Smooth muscle cell (in vitro differentiated cells): ENCODE results near the gene LRRC2. TPM values are rescaled to one million over a fixed set of nuclear protein-coding genes. Genes with fewer than 3 reads are reported as not detected.
A peak's percentile ranks its signal among the peaks of the same experiment; 100 is the strongest.

Source experiments
- DNase-seq: peaks from one replicate; lab custom pipeline; 2025; ENCODE audit not compliant: unreplicated experiment; lab: John Stamatoyannopoulos, UW
- H2AFZ ChIP-seq: fragments of 200-600 bp; sonication (generic); 2 replicates; pipeline ENCODE4 v1.6.0; 2016; ENCODE audit warnings: antibody characterized with exemption, low read depth, mild to moderate bottlenecking
- H3F3A ChIP-seq: fragments of 200-600 bp; sonication (generic); 2 replicates; pipeline ENCODE4 v1.6.0; 2017; ENCODE audit warnings: antibody characterized with exemption, low read depth
- H3K27ac ChIP-seq: fragments of 200-600 bp; sonication (generic); 2 replicates; pipeline ENCODE4 v1.5.1; 2016; ENCODE audit warnings: low read depth, mild to moderate bottlenecking
- H3K27me3 ChIP-seq: fragments of 200-600 bp; sonication (generic); 2 replicates; pipeline ENCODE4 v1.6.1; 2016; ENCODE audit warnings: low read depth, mild to moderate bottlenecking
- H3K36me3 ChIP-seq: fragments of 200-600 bp; sonication (generic); 2 replicates; pipeline ENCODE4 v1.5.1; 2016; ENCODE audit warnings: low read depth
- H3K4me1 ChIP-seq: fragments of 200-600 bp; sonication (generic); 2 replicates; pipeline ENCODE4 v1.5.1; 2016; ENCODE audit warnings: low read depth
- H3K4me2 ChIP-seq: fragments of 200-600 bp; sonication (generic); 2 replicates; pipeline ENCODE4 v1.6.0; 2016; ENCODE audit warnings: mild to moderate bottlenecking
- H3K4me3 ChIP-seq: fragments of 200-600 bp; sonication (generic); 2 replicates; pipeline ENCODE4 v1.5.1; 2016; ENCODE audit warnings: mild to moderate bottlenecking
- H3K79me2 ChIP-seq: fragments of 200-600 bp; sonication (generic); 2 replicates; pipeline ENCODE4 v1.6.0; 2016; ENCODE audit warnings: low read depth, mild to moderate bottlenecking
- H3K9ac ChIP-seq: fragments of 200-600 bp; sonication (generic); 2 replicates; pipeline ENCODE4 v1.6.0; 2016; ENCODE audit warnings: low read depth
- H3K9me3 ChIP-seq: fragments of 200-600 bp; sonication (generic); replicated peaks from 2 replicates; pipeline ENCODE4 v1.5.1; 2016; ENCODE audit warnings: low read depth
- H4K20me1 ChIP-seq: fragments of 200-600 bp; sonication (generic); 2 replicates; pipeline ENCODE4 v1.6.0; 2016; ENCODE audit warnings: low read depth
- CTCF ChIP-seq: fragments of 200-600 bp; sonication (generic); IDR thresholded peaks from 2 replicates; pipeline ENCODE4 v1.5.1; 2017; ENCODE audit warnings: borderline replicate concordance, mild to moderate bottlenecking, antibody characterized with exemption; ENCODE audit not compliant: insufficient read depth, poor library complexity, severe bottlenecking
- WGBS: methylation state at CpG from one replicate; pipeline ENCODE4 v1.1.7; 2016; ENCODE audit warnings: low lambda C conversion rate; 5-methylcytosine and 5-hydroxymethylcytosine counted together
- polyA plus RNA-seq: library from polyadenylated mRNA; unstranded; fragments of >200 nt; fragmentation: Nextera tagmentation; extraction: Ambion mirVana; gene quantifications from 2 replicates; pipeline ENCODE4 v1.2.1, GENCODE V29; 2016
- total RNA-seq: library from RNA; depleted of rRNA; stranded (reverse); fragments of >200 nt; gene quantifications from 2 replicates; pipeline ENCODE4 v1.2.3, GENCODE V29; 2014

LRRC2 gene
- total and polyA plus RNA-seq, 2 experiments from 2014 or later, result 2.0 to 2.7 TPM

GRCh38 chr3:46573701-46574100 lies 7.6 kb upstream of the LRRC2 start:
- TF ChIP-seq CTCF, result no peak
- H3K27ac ChIP-seq, result no peak overlapping the region
- no peak overlapping the region for H3K4me2 ChIP-seq
- no peak for DNase-seq
- no peak overlapping the region for H3K9ac ChIP-seq
- H3K4me1 ChIP-seq, result peaks cover 18% of the 10 kb centered on the region
- no peaks in the 10 kb centered on the region for H3K9me3 ChIP-seq
- H3K36me3 ChIP-seq, result no peaks in the 10 kb centered on the region
- H3F3A ChIP-seq, result no peaks in the 10 kb centered on the region
- no peak overlapping the region for H3K4me3 ChIP-seq
- H3K27me3 ChIP-seq, result peaks cover 29% of the 10 kb centered on the region
- no peaks in the 10 kb centered on the region for H3K79me2 ChIP-seq
- 27% methylated on average over 4 of the region's 4 CpGs for WGBS
- H4K20me1 ChIP-seq, result no peaks in the 10 kb centered on the region
- no peak overlapping the region for H2AFZ ChIP-seq

GRCh38 chr3:46571684-46572083 lies 5.6 kb upstream of the LRRC2 start:
- DNase-seq, result no peak
- Histone ChIP-seq H3K4me3 (no peak overlapping the region), H3K36me3 (no peaks in the 10 kb centered on the region), H3K9me3 (no peaks in the 10 kb centered on the region), H3K27ac (no peak overlapping the region), H3K4me1 (peaks cover 18% of the 10 kb centered on the region), H3K4me2 (no peak overlapping the region), H2AFZ (no peak overlapping the region), H3K79me2 (no peaks in the 10 kb centered on the region), H3K27me3 (peaks cover 9% of the 10 kb centered on the region), H4K20me1 (no peaks in the 10 kb centered on the region), H3F3A (no peaks in the 10 kb centered on the region), H3K9ac (no peak overlapping the region)
- 60% methylated on average over 3 of the region's 3 CpGs for WGBS
- no peak for TF ChIP-seq CTCF

- Histone ChIP-seq H3K4me2 (peak overlapping the region; percentile 89), H3K27me3 (no peaks in the 10 kb centered on the region), H3K9me3 (no peaks in the 10 kb centered on the region), H3K9ac (peak overlapping the region; percentile 37), H3K79me2 (no peaks in the 10 kb centered on the region), H2AFZ (peak overlapping the region; percentile 56), H3F3A (no peaks in the 10 kb centered on the region), H3K27ac (peak overlapping the region; percentile 3), H3K4me3 (peak overlapping the region; percentile 54), H4K20me1 (no peaks in the 10 kb centered on the region), H3K36me3 (no peaks in the 10 kb centered on the region), H3K4me1 (no peaks in the 10 kb centered on the region)
- no peak for TF ChIP-seq CTCF
- DNase-seq, result no peak
- 5% methylated on average over 21 of the region's 21 CpGs for WGBS
Measured at GRCh38 chr3:46565607-46566039, 479 bp downstream of the LRRC2 start.

- 69% methylated on average over 4 of the region's 4 CpGs for WGBS
- peak overlapping the region; percentile 89 for H3K4me2 ChIP-seq
- no peaks in the 10 kb centered on the region for H3K36me3 ChIP-seq
- H3K79me2 ChIP-seq, result no peaks in the 10 kb centered on the region
- H3K4me3 ChIP-seq, result peak overlapping the region; percentile 54
- no peaks in the 10 kb centered on the region for H3F3A ChIP-seq
- H4K20me1 ChIP-seq, result no peaks in the 10 kb centered on the region
- no peak overlapping the region for H3K9ac ChIP-seq
- TF ChIP-seq CTCF, result no peak
- DNase-seq, result no peak
- no peaks in the 10 kb centered on the region for H3K4me1 ChIP-seq
- H2AFZ ChIP-seq, result no peak overlapping the region
- H3K27me3 ChIP-seq, result no peaks in the 10 kb centered on the region
- no peaks in the 10 kb centered on the region for H3K9me3 ChIP-seq
- no peak overlapping the region for H3K27ac ChIP-seq
Measured at GRCh38 chr3:46565077-46565476, 1.0 kb downstream of the LRRC2 start.
